ENCODE data around the gene RABL6.
A peak's percentile ranks its signal among the peaks of the same experiment; 100 is the strongest.

Gene RABL6

DNA sequence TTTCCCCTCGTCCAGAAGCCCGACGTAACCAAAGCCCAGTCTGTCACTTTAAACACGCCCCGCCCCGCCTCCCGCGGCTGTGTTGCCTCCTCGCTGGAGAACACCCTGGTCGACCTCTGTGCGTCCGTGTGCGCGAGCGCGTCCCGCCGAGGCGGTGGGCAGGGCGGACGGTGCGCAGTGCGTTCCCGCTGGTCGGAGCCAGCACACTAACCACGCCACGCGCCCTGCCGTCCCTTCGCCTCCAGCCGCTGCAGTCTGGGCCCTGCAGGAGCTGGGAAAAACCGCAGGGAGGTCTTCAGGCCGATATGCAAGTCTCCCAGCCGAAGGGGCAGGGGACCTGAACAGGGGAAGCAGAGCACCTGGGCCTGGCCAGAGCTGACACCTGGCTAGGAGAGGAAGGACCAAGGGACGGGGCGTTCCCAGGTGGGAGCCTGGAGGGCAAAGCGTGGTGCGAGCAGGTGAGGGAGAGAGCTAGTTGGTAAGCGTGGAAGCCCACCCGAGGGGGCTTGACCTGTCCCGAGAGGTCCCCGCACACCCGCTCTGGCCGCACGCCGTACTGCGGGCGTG is 40.2 kb downstream of the RABL6 start (continued):
- 0 out of 2 replicates have a peak, but pooled peaks have one; percentile 4 for TF ChIP-seq KLF16 (tag by site-specific recombination; IDR thresholded peaks at IDR 0.05)
- peak; percentile 83 for TF ChIP-seq ZNF501 (tag by site-specific recombination; IDR thresholded peaks at IDR 0.05)
- no peak for TF ChIP-seq ZNF112 (tag by site-specific recombination; IDR thresholded peaks at IDR 0.05)
- peak; percentile 85; the same call in 1 of the 2 replicates for TF ChIP-seq MZF1 (tag by site-specific recombination; IDR thresholded peaks at IDR 0.05; ENCODE audit: borderline replicate concordance)
- TF ChIP-seq, protein P1, sequence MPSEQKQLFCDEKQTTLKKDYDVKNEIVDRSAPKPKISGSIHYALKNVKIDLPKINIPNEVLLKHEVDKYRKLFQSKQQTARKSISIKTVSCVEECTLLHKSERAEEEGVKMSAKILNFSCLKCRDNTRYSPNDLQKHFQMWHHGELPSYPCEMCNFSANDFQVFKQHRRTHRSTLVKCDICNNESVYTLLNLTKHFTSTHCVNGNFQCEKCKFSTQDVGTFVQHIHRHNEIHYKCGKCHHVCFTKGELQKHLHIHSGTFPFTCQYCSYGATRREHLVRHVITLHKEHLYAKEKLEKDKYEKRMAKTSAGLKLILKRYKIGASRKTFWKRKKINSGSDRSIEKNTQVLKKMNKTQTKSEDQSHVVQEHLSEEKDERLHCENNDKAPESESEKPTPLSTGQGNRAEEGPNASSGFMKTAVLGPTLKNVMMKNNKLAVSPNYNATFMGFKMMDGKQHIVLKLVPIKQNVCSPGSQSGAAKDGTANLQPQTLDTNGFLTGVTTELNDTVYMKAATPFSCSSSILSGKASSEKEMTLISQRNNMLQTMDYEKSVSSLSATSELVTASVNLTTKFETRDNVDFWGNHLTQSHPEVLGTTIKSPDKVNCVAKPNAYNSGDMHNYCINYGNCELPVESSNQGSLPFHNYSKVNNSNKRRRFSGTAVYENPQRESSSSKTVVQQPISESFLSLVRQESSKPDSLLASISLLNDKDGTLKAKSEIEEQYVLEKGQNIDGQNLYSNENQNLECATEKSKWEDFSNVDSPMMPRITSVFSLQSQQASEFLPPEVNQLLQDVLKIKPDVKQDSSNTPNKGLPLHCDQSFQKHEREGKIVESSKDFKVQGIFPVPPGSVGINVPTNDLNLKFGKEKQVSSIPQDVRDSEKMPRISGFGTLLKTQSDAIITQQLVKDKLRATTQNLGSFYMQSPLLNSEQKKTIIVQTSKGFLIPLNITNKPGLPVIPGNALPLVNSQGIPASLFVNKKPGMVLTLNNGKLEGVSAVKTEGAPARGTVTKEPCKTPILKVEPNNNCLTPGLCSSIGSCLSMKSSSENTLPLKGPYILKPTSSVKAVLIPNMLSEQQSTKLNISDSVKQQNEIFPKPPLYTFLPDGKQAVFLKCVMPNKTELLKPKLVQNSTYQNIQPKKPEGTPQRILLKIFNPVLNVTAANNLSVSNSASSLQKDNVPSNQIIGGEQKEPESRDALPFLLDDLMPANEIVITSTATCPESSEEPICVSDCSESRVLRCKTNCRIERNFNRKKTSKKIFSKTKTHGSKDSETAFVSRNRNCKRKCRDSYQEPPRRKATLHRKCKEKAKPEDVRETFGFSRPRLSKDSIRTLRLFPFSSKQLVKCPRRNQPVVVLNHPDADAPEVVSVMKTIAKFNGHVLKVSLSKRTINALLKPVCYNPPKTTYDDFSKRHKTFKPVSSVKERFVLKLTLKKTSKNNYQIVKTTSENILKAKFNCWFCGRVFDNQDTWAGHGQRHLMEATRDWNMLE (tag by site-specific recombination; conservative IDR thresholded peaks at IDR 0.05; ENCODE audit: low read depth), result no peak
- peak; percentile 48; the same call in 1 of the 2 replicates for TF ChIP-seq ZNF10 (tag by site-specific recombination; IDR thresholded peaks at IDR 0.05)
- no peak for TF ChIP-seq ZNF658 (tag by site-specific recombination; IDR thresholded peaks at IDR 0.05)
- TF ChIP-seq ZNF366 (tag by site-specific recombination; conservative IDR thresholded peaks at IDR 0.05), result 0 out of 2 replicates have a peak, but pooled peaks have one; percentile 4
- TF ChIP-seq ZIC2 (tag by site-specific recombination; IDR thresholded peaks at IDR 0.05), result peak; percentile 98
- TF ChIP-seq ZBTB11 (tag by site-specific recombination; conservative IDR thresholded peaks at IDR 0.05; ENCODE audit: low read depth), result 0 out of 2 replicates have a peak, but pooled peaks have one; percentile 19
- no peak for TF ChIP-seq ZNF776 (tag by site-specific recombination; IDR thresholded peaks at IDR 0.05; ENCODE audit: borderline replicate concordance)
- TF ChIP-seq ZNF600 (tag by site-specific recombination; IDR thresholded peaks at IDR 0.05), result peak; percentile 96
- peak; percentile 66 for TF ChIP-seq GLIS1 (tag by site-specific recombination; IDR thresholded peaks at IDR 0.05)
- TF ChIP-seq ZNF777 (tag by site-specific recombination; IDR thresholded peaks at IDR 0.05; ENCODE audit: borderline replicate concordance), result 0 out of 2 replicates have a peak, but pooled peaks have one; percentile 7
- TF ChIP-seq, protein P2, sequence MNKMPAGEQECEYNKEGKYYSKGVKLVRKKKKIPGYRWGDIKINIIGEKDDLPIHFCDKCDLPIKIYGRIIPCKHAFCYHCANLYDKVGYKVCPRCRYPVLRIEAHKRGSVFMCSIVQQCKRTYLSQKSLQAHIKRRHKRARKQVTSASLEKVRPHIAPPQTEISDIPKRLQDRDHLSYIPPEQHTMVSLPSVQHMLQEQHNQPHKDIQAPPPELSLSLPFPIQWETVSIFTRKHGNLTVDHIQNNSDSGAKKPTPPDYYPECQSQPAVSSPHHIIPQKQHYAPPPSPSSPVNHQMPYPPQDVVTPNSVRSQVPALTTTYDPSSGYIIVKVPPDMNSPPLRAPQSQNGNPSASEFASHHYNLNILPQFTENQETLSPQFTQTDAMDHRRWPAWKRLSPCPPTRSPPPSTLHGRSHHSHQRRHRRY (tag by site-specific recombination; IDR thresholded peaks at IDR 0.05), result no peak
- 0 out of 2 replicates have a peak, but pooled peaks have one; percentile 48 for TF ChIP-seq SP7 (tag by site-specific recombination; IDR thresholded peaks at IDR 0.05)
- peak; percentile 86; the same call in 1 of the 2 replicates for TF ChIP-seq ZNF768 (tag by site-specific recombination; IDR thresholded peaks at IDR 0.05)
